DMS53 treated with DMSO at 0.1 percent for 48 hours (cell line): ENCODE measurements around the gene SLC52A1.

Source experiments
- DNase-seq: peaks from one replicate; lab custom pipeline; 2025; ENCODE audit not compliant: unreplicated experiment; lab: John Stamatoyannopoulos, UW

Gene SLC52A1

DNA sequence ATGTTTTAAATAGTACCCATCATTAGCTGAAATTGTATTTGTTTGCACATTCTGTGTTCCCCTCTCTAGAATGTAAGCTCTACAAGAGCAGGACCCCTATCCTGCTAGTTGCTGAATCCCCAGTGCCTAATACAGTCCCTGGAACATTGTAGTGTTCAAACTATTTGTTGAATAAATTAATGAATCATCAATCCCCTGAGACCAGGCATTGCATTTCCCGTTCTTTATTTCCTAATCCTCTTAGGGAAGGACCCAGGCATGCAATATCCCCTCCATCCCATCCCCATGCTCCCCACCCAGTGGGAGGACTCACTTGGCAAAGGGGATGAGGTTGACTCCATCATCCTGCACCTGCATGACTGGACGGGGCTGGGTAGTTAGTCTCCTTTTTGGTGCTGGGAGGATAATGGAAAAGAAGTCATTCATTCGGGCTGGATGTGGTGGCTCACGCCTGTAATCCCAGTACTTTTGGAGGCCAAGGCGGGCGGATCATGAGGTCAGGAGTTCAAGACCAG lies 41.1 kb downstream of the SLC52A1 start:
- DNase-seq: no peak

DNA sequence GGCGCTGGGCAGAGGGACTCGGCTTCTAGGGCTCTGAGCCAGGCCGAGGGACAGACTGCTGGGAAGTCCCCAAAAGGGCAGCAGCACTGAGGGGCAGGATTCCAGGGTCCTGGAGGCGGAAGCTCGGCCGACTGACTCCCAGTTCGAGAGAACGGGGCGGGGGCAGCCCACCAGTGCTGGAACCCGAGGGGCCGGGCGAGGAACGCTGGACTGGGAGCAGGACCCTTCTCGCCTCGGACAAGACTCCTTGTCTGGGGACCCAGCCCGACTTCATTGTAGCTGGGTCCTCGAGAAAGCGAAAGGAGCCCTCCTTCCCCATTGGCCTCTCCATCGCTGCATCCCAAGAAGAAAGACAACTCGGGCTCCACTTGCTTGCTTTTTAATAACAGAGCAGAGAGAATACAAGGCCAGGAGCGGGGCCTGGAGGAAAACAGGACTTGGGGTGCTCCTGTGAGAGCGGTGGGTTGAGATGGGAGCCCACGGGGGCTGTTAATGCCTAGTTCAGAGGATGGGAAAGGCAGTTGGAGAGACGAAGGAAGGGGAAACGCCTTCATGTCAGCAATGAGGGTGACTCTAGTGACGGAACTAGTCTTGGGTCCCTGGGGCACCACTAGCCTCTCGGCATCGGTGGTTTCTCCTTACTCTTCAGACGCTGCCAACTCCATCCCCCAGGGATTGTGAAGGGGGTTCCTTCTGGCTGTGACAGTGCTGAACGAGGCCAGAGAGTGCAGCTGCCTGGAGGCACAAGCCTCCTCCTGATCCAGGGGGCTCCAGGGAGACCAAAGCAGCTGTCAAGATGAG lies 47.3 kb downstream of the SLC52A1 start:
- DNase-seq: no peak

DNA sequence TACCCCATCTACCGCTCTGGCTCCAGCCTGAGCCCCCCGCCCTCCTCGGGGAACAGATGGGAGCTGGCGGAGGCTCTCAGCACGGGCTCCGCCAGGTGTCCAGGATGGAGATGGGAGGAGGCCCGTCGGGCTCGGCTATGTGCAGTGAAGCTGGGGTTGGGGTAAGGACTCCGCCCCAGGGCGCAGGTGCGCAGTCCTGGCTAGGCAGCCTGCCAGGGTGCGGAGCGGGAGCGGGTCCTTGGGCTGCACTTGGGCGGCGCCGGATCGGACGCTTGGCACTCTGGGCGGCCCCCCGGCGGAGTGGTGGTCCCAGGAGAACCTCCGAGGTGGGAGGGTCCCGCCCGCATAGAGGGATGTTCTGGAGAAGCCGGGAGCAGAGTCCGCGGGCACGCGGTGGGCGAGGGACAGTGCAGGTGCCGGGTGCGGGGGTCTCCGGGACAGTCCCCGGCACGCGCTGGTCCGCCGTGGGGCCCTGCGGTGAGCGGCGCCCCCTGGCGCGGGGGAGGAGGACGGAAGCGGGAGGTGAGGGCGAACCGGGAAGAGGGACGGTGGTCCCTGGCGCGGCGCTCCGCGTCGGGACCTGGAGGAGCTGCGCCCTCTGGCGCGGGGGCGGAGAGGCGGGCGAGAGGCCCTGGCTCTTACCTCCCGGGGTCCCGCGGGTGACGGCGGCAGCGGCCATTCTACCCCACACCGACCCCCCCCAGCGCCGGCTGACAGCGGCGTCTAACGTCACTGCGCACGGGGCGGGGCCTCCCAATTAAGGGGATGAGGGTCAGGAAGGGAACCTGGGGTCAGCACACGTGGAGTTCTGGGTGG lies 48.1 kb downstream of the SLC52A1 start, which contains the start of gene CAMTA2:
Gene CAMTA2 (minus strand): TSS at position 725 of the 816 bp plus-strand sequence. CDS start 1,453 bp downstream, outside the sequence.
- DNase-seq: peak; percentile 47

DNA sequence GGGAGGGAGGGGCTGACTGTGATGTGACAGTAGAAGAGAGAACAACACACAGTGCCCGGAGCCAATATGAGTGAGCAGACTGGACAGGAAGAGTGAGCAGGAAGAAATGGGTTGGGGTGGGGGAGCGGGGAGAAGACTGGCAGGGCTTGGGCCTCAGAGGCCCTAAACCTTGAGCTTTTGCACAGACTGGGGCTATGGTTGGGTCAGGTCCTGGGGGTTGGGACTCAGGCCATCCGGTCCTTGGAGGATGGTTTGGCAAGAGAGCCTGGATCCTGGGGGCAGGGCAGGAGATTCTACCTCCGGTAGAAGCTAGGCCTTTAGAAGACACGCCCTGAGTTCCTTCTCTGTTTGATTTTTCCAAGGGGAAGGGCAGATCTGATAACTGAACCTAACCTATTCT lies 48.8 kb downstream of the SLC52A1 start:
- no peak for DNase-seq
